IPS-18c (cell line): Measurements from ENCODE around the gene SLIT1.

ENCODE experiments used
- H3K4me3 ChIP-seq: 2 replicates; pipeline ENCODE4 v1.7.0; 2013; ENCODE audit warnings: low read depth, mild to moderate bottlenecking, low read length, moderate library complexity; ENCODE audit not compliant: insufficient read depth
- H3K9me3 ChIP-seq: one replicate; pipeline ENCODE4 v1.6.1; 2013; ENCODE audit warnings: mild to moderate bottlenecking, low read length, moderate library complexity; ENCODE audit not compliant: control insufficient read depth, insufficient read depth

Gene SLIT1

GRCh38 chr10:97185326-97186058 is at the start of gene SLIT1:
SLIT1 (minus strand) TSS chr10:97185959; CDS start chr10:97185674, 285 bp downstream.
- Histone ChIP-seq H3K4me3 (peak within 1 kb of the TSS; percentile 71), H3K9me3 (peaks cover 3% of the 10 kb centered on the region)

- H3K4me3 ChIP-seq, result no peak overlapping the region
- H3K9me3 ChIP-seq, result no peaks in the 10 kb centered on the region
These were observed 49.6 kb upstream of the SLIT1 start for GRCh38 chr10:97235353-97235752.

- Histone ChIP-seq H3K9me3 (no peaks in the 10 kb centered on the region), H3K4me3 (no peak overlapping the region)
These were observed 48.6 kb upstream of the SLIT1 start for GRCh38 chr10:97234400-97234799.

GRCh38 chr10:97230146-97230545 is 44.4 kb upstream of the SLIT1 start:
- Histone ChIP-seq H3K4me3 (no peak overlapping the region), H3K9me3 (no peaks in the 10 kb centered on the region)

GRCh38 chr10:97229322-97230015 is 43.7 kb upstream of the SLIT1 start:
- Histone ChIP-seq H3K9me3 (no peaks in the 10 kb centered on the region), H3K4me3 (no peak overlapping the region)

GRCh38 chr10:97228775-97229157 is 43.0 kb upstream of the SLIT1 start:
- H3K9me3 ChIP-seq, result no peaks in the 10 kb centered on the region
- H3K4me3 ChIP-seq, result no peak overlapping the region

- H3K4me3 ChIP-seq, result no peak overlapping the region
- H3K9me3 ChIP-seq, result no peaks in the 10 kb centered on the region
These were observed 42.5 kb upstream of the SLIT1 start for GRCh38 chr10:97228130-97228774.

- Histone ChIP-seq H3K9me3 (no peaks in the 10 kb centered on the region), H3K4me3 (no peak overlapping the region)
These were observed 40.6 kb upstream of the SLIT1 start for GRCh38 chr10:97226398-97226797.

GRCh38 chr10:97224483-97225435 is 39.0 kb upstream of the SLIT1 start:
- Histone ChIP-seq H3K4me3 (no peak overlapping the region), H3K9me3 (peaks cover 2% of the 10 kb centered on the region)

- H3K4me3 ChIP-seq, result no peak overlapping the region
- H3K9me3 ChIP-seq, result peaks cover 2% of the 10 kb centered on the region
These were observed 36.7 kb upstream of the SLIT1 start for GRCh38 chr10:97222326-97222961.

GRCh38 chr10:97220355-97220754 is 34.6 kb upstream of the SLIT1 start:
- no peak overlapping the region for H3K4me3 ChIP-seq

GRCh38 chr10:97217299-97217698 is 31.5 kb upstream of the SLIT1 start:
- Histone ChIP-seq H3K9me3 (peaks cover 2% of the 10 kb centered on the region), H3K4me3 (no peak overlapping the region)

More at GRCh38 chr10:97220355-97220754, 34.6 kb upstream of the SLIT1 start:
- H3K9me3 ChIP-seq, result peaks cover 2% of the 10 kb centered on the region

GRCh38 chr10:97215619-97216260 is 30.0 kb upstream of the SLIT1 start:
- Histone ChIP-seq H3K4me3 (no peak overlapping the region), H3K9me3 (no peaks in the 10 kb centered on the region)

GRCh38 chr10:97213431-97213830 is 27.7 kb upstream of the SLIT1 start:
- Histone ChIP-seq H3K4me3 (no peak overlapping the region), H3K9me3 (no peaks in the 10 kb centered on the region)

GRCh38 chr10:97211229-97211628 is 25.5 kb upstream of the SLIT1 start:
- no peaks in the 10 kb centered on the region for H3K9me3 ChIP-seq
- no peak overlapping the region for H3K4me3 ChIP-seq

- H3K9me3 ChIP-seq, result no peaks in the 10 kb centered on the region
- H3K4me3 ChIP-seq, result no peak overlapping the region
These were observed 24.8 kb upstream of the SLIT1 start for GRCh38 chr10:97210543-97210960.
